SH-SY5Y (cell line): ENCODE results near the gene TMEM120B.

Experiments used
- GATA2 ChIP-seq: IDR thresholded peaks from 2 replicates; pipeline ENCODE4 v1.6.1; 2011; ENCODE audit warnings: mild to moderate bottlenecking, low read depth, low read length
- GATA3 ChIP-seq: IDR thresholded peaks from 2 replicates; pipeline ENCODE4 v1.6.1; 2011; ENCODE audit warnings: low read depth, mild to moderate bottlenecking, low read length, moderate library complexity

GRCh38 chr12:121781998-121782979, 69.7 kb downstream of the TMEM120B start:
- TF ChIP-seq GATA2 (no peak), GATA3 (no peak)
